SH-SY5Y (cell line): Measurements from ENCODE around the gene MCF2L.

ENCODE experiments used
- GATA2 ChIP-seq: IDR thresholded peaks from 2 replicates; pipeline ENCODE4 v1.6.1; 2011; ENCODE audit warnings: mild to moderate bottlenecking, low read depth, low read length
- GATA3 ChIP-seq: IDR thresholded peaks from 2 replicates; pipeline ENCODE4 v1.6.1; 2011; ENCODE audit warnings: low read depth, mild to moderate bottlenecking, low read length, moderate library complexity

DNA sequence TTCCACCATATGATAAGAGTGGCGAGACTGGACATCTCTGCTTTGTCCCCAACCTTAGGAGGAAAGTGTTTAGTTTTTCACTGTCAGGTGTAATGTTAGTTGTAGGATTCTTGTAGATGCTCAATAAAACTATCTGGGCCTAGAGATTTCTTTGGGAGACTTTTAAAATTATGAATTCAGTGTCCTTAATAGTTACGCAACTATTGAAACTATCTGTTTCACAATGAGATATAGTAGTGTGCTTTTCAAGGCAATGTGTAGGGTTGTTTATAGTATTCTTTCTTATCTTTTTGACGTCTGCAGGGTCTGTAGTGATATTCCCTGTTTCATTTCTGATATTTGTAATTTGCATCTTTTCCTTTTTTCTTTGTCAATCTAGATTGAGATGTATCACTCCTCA lies 103.4 kb downstream of the MCF2L start:
- no peak for TF ChIP-seq GATA2
- TF ChIP-seq GATA3: no peak
